ENCODE results near the gene EIF4G3.
"Not testable (repeated sequence)": the region's sequence is repeated elsewhere in the genome, so short reads cannot be mapped to it uniquely, and the experiment has no call there.

Gene EIF4G3

GRCh38 chr1:21175324-21175669 lies 1.4 kb downstream of the EIF4G3 start:
- DNase-seq (ENCODE audit: low read depth, low spot score) = no peak
- no peaks in the 10 kb centered on the region for H3K9me3 ChIP-seq (ENCODE audit: low read depth, low read length)

GRCh38 chr1:21174654-21175323 lies 1.9 kb downstream of the EIF4G3 start:
- Histone ChIP-seq H3K4me3 (peak overlapping the region; percentile 98), H3K36me3 (ENCODE audit: insufficient read depth, low read length) (peaks cover 13% of the 10 kb centered on the region), H3K9ac (ENCODE audit: insufficient read length) (peak overlapping the region; percentile 86), H3K27ac (peak overlapping the region; percentile 37), H3K9me3 (ENCODE audit: low read depth, low read length) (no peaks in the 10 kb centered on the region)
- no peak for DNase-seq (ENCODE audit: low read depth, low spot score)
- TF ChIP-seq POLR2AphosphoS5 (IDR thresholded peaks at IDR 0.05; ENCODE audit: borderline replicate concordance, low read depth, low read length) (no peak), FOXP2 (optimal IDR thresholded peaks at IDR 0.05; ENCODE audit: control extremely low read depth, extremely low read length, insufficient read depth) (no peak), EZH2 (IDR thresholded peaks at IDR 0.05) (no peak)

More at GRCh38 chr1:21175324-21175669, 1.4 kb downstream of the EIF4G3 start:
- no peak for TF ChIP-seq FOXP2 (optimal IDR thresholded peaks at IDR 0.05; ENCODE audit: control extremely low read depth, extremely low read length, insufficient read depth)
- no peak for TF ChIP-seq EZH2 (IDR thresholded peaks at IDR 0.05)
- peak; percentile 9; the same call in 1 of the 2 replicates for TF ChIP-seq POLR2AphosphoS5 (IDR thresholded peaks at IDR 0.05; ENCODE audit: borderline replicate concordance, low read depth, low read length)
- Histone ChIP-seq H3K36me3 (ENCODE audit: insufficient read depth, low read length) (peaks cover 9% of the 10 kb centered on the region; the same call in 1 of the 2 replicates), H3K27ac (peak overlapping the region; percentile 37; the same call in 1 of the 2 replicates), H3K9ac (ENCODE audit: insufficient read length) (peak overlapping the region; percentile 86), H3K4me3 (peak overlapping the region; percentile 98)

DNA sequence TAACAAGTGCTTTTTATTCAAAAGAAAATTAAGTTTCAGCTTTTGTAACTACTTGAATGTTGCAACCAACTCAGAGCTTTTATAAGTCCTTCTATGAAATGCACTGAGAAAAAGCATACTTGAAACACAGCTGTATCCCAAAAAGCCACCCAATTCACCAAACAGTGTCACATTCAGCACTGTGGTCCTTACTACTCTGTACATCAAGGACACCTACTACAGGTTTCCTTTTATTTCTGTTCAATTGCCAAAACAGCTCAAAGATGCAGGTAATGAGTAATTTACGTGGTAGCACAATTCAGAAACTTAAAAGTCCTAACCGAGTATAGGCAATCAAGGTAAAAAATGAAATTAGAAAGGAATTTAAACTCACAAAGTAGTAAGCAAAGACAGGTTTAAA lies 2.5 kb downstream of the EIF4G3 start:
- DNase-seq (ENCODE audit: low read depth, low spot score) = no peak
- peak overlapping the region; percentile 86 for H3K9ac ChIP-seq (ENCODE audit: insufficient read length)
- peak overlapping the region; percentile 98 for H3K4me3 ChIP-seq
- H3K9me3 ChIP-seq (ENCODE audit: low read depth, low read length) = no peaks in the 10 kb centered on the region
- peak overlapping the region; percentile 37 for H3K27ac ChIP-seq
- peaks cover 17% of the 10 kb centered on the region for H3K36me3 ChIP-seq (ENCODE audit: insufficient read depth, low read length)
- no peak for TF ChIP-seq EZH2 (IDR thresholded peaks at IDR 0.05)

GRCh38 chr1:21173096-21173495 lies 3.6 kb downstream of the EIF4G3 start:
- not testable (repeated sequence) for H3K9ac ChIP-seq (ENCODE audit: insufficient read length); H3K9me3 ChIP-seq (ENCODE audit: low read depth, low read length); H3K4me3 ChIP-seq; DNase-seq (ENCODE audit: low read depth, low spot score); H3K27ac ChIP-seq
- H3K36me3 ChIP-seq (ENCODE audit: insufficient read depth, low read length) = peaks cover 27% of the 10 kb centered on the region

DNA sequence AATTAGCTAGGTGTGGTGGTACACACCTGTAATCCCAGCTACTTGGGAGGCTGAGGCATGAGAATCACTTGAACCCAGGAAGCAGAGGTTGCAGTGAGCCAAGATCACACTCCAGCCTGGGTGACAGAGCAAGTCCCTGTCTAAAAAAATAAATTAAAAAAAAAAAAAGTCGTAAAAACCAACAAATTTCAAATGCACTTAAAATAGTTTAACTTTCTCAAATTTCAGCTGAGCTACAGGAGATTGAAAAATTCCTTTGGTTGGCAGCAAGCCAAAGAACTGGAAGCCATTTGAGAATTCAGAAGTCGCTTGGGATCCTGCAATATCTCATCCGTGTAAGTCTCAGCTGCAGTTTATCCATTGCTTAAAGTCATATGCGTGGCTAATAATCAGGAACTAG lies 5.9 kb downstream of the EIF4G3 start:
- H3K9me3 ChIP-seq (ENCODE audit: low read depth, low read length); H3K9ac ChIP-seq (ENCODE audit: insufficient read length): not testable (repeated sequence)
- peak; percentile 91 for DNase-seq (ENCODE audit: low read depth, low spot score)
- peak overlapping the region; percentile 78 for H3K27ac ChIP-seq
- peak overlapping the region; percentile 62 for H3K4me3 ChIP-seq
- H3K36me3 ChIP-seq (ENCODE audit: insufficient read depth, low read length) = peaks cover 47% of the 10 kb centered on the region

GRCh38 chr1:21168444-21168843 lies 8.3 kb downstream of the EIF4G3 start:
- Histone ChIP-seq H3K9ac (ENCODE audit: insufficient read length) (no peak overlapping the region), H3K4me3 (no peak overlapping the region), H3K27ac (no peak overlapping the region), H3K9me3 (ENCODE audit: low read depth, low read length) (no peaks in the 10 kb centered on the region), H3K36me3 (ENCODE audit: insufficient read depth, low read length) (peaks cover 60% of the 10 kb centered on the region)
- no peak for TF ChIP-seq POLR2AphosphoS5 (IDR thresholded peaks at IDR 0.05; ENCODE audit: borderline replicate concordance, low read depth, low read length)
- TF ChIP-seq FOXP2 (optimal IDR thresholded peaks at IDR 0.05; ENCODE audit: control extremely low read depth, extremely low read length, insufficient read depth) = no peak
- TF ChIP-seq EZH2 (IDR thresholded peaks at IDR 0.05) = no peak
- DNase-seq (ENCODE audit: low read depth, low spot score) = no peak

- peaks cover 77% of the 10 kb centered on the region for H3K36me3 ChIP-seq (ENCODE audit: insufficient read depth, low read length)
- H3K9ac ChIP-seq (ENCODE audit: insufficient read length) = no peak overlapping the region
- H3K4me3 ChIP-seq = no peak overlapping the region
- H3K9me3 ChIP-seq (ENCODE audit: low read depth, low read length) = no peaks in the 10 kb centered on the region
- H3K27ac ChIP-seq = no peak overlapping the region
- TF ChIP-seq FOXP2 (optimal IDR thresholded peaks at IDR 0.05; ENCODE audit: control extremely low read depth, extremely low read length, insufficient read depth) = no peak
- no peak for TF ChIP-seq POLR2AphosphoS5 (IDR thresholded peaks at IDR 0.05; ENCODE audit: borderline replicate concordance, low read depth, low read length)
- no peak for TF ChIP-seq EZH2 (IDR thresholded peaks at IDR 0.05)
- no peak for DNase-seq (ENCODE audit: low read depth, low spot score)
These were observed 11.1 kb downstream of the EIF4G3 start for GRCh38 chr1:21165646-21166045.

- H3K36me3 ChIP-seq (ENCODE audit: insufficient read depth, low read length) = peaks cover 76% of the 10 kb centered on the region
- DNase-seq (ENCODE audit: low read depth, low spot score) = no peak
- H3K27ac ChIP-seq = no peak overlapping the region; the same call in 1 of the 2 replicates
- no peaks in the 10 kb centered on the region for H3K9me3 ChIP-seq (ENCODE audit: low read depth, low read length)
- TF ChIP-seq FOXP2 (optimal IDR thresholded peaks at IDR 0.05; ENCODE audit: control extremely low read depth, extremely low read length, insufficient read depth) (no peak), POLR2AphosphoS5 (IDR thresholded peaks at IDR 0.05; ENCODE audit: borderline replicate concordance, low read depth, low read length) (no peak), EZH2 (IDR thresholded peaks at IDR 0.05) (no peak)
- H3K9ac ChIP-seq (ENCODE audit: insufficient read length) = no peak overlapping the region
- no peak overlapping the region for H3K4me3 ChIP-seq
These were observed 11.6 kb downstream of the EIF4G3 start for GRCh38 chr1:21165076-21165475.

DNA sequence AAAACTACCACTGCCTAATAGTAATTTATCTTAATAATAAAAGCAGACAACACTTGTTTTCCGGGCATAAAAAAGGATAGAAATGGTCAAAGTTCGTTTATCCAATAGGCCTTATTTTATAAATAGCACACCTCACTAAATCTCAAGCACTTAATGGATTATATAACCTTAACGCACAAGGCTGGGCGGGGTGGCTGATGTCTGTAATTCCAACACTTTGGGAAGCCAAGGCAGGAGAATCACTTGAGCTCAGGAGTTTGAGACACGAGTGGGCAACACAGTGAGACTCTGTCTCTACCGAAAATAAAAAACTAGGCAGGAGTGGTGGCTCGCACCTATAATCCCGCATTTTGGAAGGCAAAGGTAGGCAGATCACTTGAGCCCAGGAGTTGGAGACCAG lies 12.4 kb downstream of the EIF4G3 start:
- Histone ChIP-seq H3K27ac (peak overlapping the region; percentile 50; the same call in 1 of the 2 replicates), H3K4me3 (no peak overlapping the region), H3K9me3 (ENCODE audit: low read depth, low read length) (no peaks in the 10 kb centered on the region), H3K36me3 (ENCODE audit: insufficient read depth, low read length) (peaks cover 77% of the 10 kb centered on the region), H3K9ac (ENCODE audit: insufficient read length) (no peak overlapping the region)
- no peak for TF ChIP-seq FOXP2 (optimal IDR thresholded peaks at IDR 0.05; ENCODE audit: control extremely low read depth, extremely low read length, insufficient read depth)
- no peak for TF ChIP-seq POLR2AphosphoS5 (IDR thresholded peaks at IDR 0.05; ENCODE audit: borderline replicate concordance, low read depth, low read length)
- TF ChIP-seq EZH2 (IDR thresholded peaks at IDR 0.05) = no peak
- DNase-seq (ENCODE audit: low read depth, low spot score) = no peak

All from SK-N-MC (cell line).